KMS-11 (cell line): ENCODE results near the gene ZNF33B.

Experiments
- H2AFZ ChIP-seq: fragments of 200-600 bp; sonication (generic); 2 replicates; pipeline ENCODE4 v1.6.1; 2016; ENCODE audit warnings: antibody characterized with exemption, mixed run types, low read depth
- H3K27ac ChIP-seq: fragments of 200-600 bp; sonication (generic); 2 replicates; pipeline ENCODE4 v1.6.1; 2016; ENCODE audit warnings: mild to moderate bottlenecking, mixed run types
- H3K27me3 ChIP-seq: fragments of 200-600 bp; sonication (generic); 2 replicates; pipeline ENCODE4 v1.6.1; 2017; ENCODE audit warnings: mild to moderate bottlenecking, low read depth, mixed run types, moderate library complexity; ENCODE audit not compliant: insufficient read depth
- H3K36me3 ChIP-seq: fragments of 200-600 bp; sonication (generic); 2 replicates; pipeline ENCODE4 v1.6.1; 2017; ENCODE audit warnings: mild to moderate bottlenecking, mixed run types; ENCODE audit not compliant: insufficient read depth
- H3K4me1 ChIP-seq: fragments of 200-600 bp; sonication (generic); 2 replicates; pipeline ENCODE4 v1.6.1; 2016; ENCODE audit warnings: mild to moderate bottlenecking, low read depth, mixed run types; ENCODE audit not compliant: poor library complexity, severe bottlenecking
- H3K4me2 ChIP-seq: fragments of 200-600 bp; sonication (generic); 2 replicates; pipeline ENCODE4 v1.7.0; 2016; ENCODE audit warnings: mild to moderate bottlenecking, mixed run types
- H3K4me3 ChIP-seq: fragments of 200-600 bp; sonication (generic); IDR thresholded peaks from 2 replicates; pipeline ENCODE4 v1.6.1; 2017; ENCODE audit warnings: low read depth, low read length, mixed read lengths; ENCODE audit not compliant: insufficient read depth
- H3K79me2 ChIP-seq: fragments of 200-600 bp; sonication (generic); 2 replicates; pipeline ENCODE4 v1.6.1; 2016; ENCODE audit warnings: low read depth, mixed run types; ENCODE audit not compliant: insufficient read depth
- H3K9ac ChIP-seq: fragments of 200-600 bp; sonication (generic); 2 replicates; pipeline ENCODE4 v1.6.1; 2016; ENCODE audit warnings: mild to moderate bottlenecking, mixed run types
- H4K20me1 ChIP-seq: fragments of 200-600 bp; sonication (generic); 2 replicates; pipeline ENCODE4 v1.6.1; 2016; ENCODE audit warnings: mild to moderate bottlenecking, mixed run types; ENCODE audit not compliant: insufficient read depth
- CTCF ChIP-seq: fragments of 200-600 bp; sonication (generic); conservative IDR thresholded peaks from 2 replicates; pipeline ENCODE4 v1.6.1; 2017; ENCODE audit warnings: low read depth, mild to moderate bottlenecking, antibody characterized with exemption, low read length, moderate library complexity, mixed read lengths

ZNF33B gene

GRCh38 chr10:42553064-42553407, 85.3 kb downstream of the ZNF33B start:
- Histone ChIP-seq H3K79me2 (peaks cover 12% of the 10 kb centered on the region; the same call in 1 of the 2 replicates), H3K27ac (no peak overlapping the region; the same call in 1 of the 2 replicates), H4K20me1 (no peaks in the 10 kb centered on the region), H3K27me3 (no peaks in the 10 kb centered on the region), H2AFZ (peak overlapping the region; percentile 83), H3K4me3 (peak overlapping the region; percentile 16), H3K36me3 (no peaks in the 10 kb centered on the region), H3K4me1 (peaks cover 4% of the 10 kb centered on the region), H3K4me2 (peak overlapping the region; percentile 7; the same call in 1 of the 2 replicates), H3K9ac (peak overlapping the region; percentile 65; the same call in 1 of the 2 replicates)
- no peak for TF ChIP-seq CTCF

GRCh38 chr10:42552188-42553063, 85.9 kb downstream of the ZNF33B start:
- H2AFZ ChIP-seq = peak overlapping the region; percentile 83
- peak overlapping the region; percentile 28 for H3K4me3 ChIP-seq
- H3K27ac ChIP-seq = peak overlapping the region; percentile 44
- peaks cover 4% of the 10 kb centered on the region for H3K4me1 ChIP-seq
- no peaks in the 10 kb centered on the region for H3K36me3 ChIP-seq
- peak overlapping the region; percentile 65; the same call in 1 of the 2 replicates for H3K9ac ChIP-seq
- no peak for TF ChIP-seq CTCF
- no peaks in the 10 kb centered on the region for H3K27me3 ChIP-seq
- H4K20me1 ChIP-seq = no peaks in the 10 kb centered on the region
- peak overlapping the region; percentile 82 for H3K4me2 ChIP-seq
- H3K79me2 ChIP-seq = peaks cover 12% of the 10 kb centered on the region; the same call in 1 of the 2 replicates

- Histone ChIP-seq H3K27me3 (no peaks in the 10 kb centered on the region), H3K36me3 (no peaks in the 10 kb centered on the region), H2AFZ (peak overlapping the region; percentile 79), H4K20me1 (no peaks in the 10 kb centered on the region), H3K9ac (peak overlapping the region; percentile 65; the same call in 1 of the 2 replicates), H3K4me2 (peak overlapping the region; percentile 82), H3K79me2 (peaks cover 12% of the 10 kb centered on the region; the same call in 1 of the 2 replicates), H3K4me1 (peaks cover 4% of the 10 kb centered on the region), H3K4me3 (peak overlapping the region; percentile 28), H3K27ac (peak overlapping the region; percentile 44)
- no peak for TF ChIP-seq CTCF
Observed at GRCh38 chr10:42551582-42552187, 86.7 kb downstream of the ZNF33B start.

- H3K4me2 ChIP-seq = no peak overlapping the region
- peaks cover 4% of the 10 kb centered on the region for H3K4me1 ChIP-seq
- H4K20me1 ChIP-seq = no peaks in the 10 kb centered on the region
- peaks cover 12% of the 10 kb centered on the region; the same call in 1 of the 2 replicates for H3K79me2 ChIP-seq
- H3K27ac ChIP-seq = no peak overlapping the region
- no peaks in the 10 kb centered on the region for H3K27me3 ChIP-seq
- no peak overlapping the region for H3K4me3 ChIP-seq
- no peak overlapping the region for H3K9ac ChIP-seq
- no peak for TF ChIP-seq CTCF
- no peak overlapping the region for H2AFZ ChIP-seq
- H3K36me3 ChIP-seq = no peaks in the 10 kb centered on the region
Observed at GRCh38 chr10:42549851-42550250, 88.5 kb downstream of the ZNF33B start.
